ENCODE results near the gene SMG9. TPM values are rescaled to one million over a fixed set of nuclear protein-coding genes. Genes with fewer than 3 reads are reported as not detected.

The SMG9 gene
- total and polyA plus RNA-seq, 2 of the 4 experiments (the other 2 are of a cell fraction) = 4.8 to 24.3 TPM

DNA sequence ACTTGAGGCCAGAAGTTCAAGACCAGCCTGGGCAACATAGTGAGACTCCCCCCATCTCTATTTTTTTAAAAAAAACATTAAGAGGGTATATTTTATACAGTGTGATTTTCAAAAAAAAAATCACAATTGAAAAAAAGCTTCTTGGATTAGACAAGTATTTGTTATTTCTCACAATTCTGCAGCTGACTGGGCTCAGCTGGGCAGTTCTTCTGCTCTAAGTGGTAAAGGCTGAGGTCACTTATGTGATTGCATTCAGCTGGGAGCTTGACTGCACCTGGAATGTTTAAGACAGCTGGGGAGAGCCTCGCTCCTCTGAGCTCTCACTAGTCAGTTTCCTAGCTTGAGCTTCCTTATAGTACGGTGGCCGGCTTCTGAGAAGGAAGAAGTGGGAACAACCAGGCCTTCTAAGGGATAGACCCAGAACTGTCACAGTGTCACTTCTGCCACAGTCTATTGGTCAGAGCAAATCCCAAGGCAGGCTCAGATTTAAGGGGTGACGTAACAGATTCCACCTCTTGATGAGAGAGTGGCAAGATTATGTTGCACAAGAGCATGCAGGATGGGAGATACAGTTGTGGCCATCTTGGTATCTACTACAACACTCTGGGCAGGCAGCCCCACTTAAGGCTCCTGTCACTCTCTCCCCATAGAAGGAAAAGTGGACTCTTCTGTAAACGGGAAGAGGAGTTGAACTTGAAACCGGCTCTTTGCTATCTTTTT lies 58.6 kb downstream of the SMG9 start:
- H3K56ac ChIP-seq (ENCODE audit: extremely low read depth, insufficient read depth, low read length) = no peak overlapping the region
- intact Hi-C loops (cut with micrococcal nuclease) (no loop called here), dilution Hi-C loops (cut with HindIII; ENCODE audit: low sequenced_read_pairs, unreplicated experiment) (no loop called here), in situ Hi-C loops (cut with MboI; ENCODE audit: low sequenced_read_pairs) (no loop called here)
- H3K27me3 ChIP-seq (ENCODE audit: control insufficient read depth, insufficient read depth, low read length) = no peaks in the 10 kb centered on the region; the same call in 1 of the 2 replicates
- H3K4me3 ChIP-seq (ENCODE audit: insufficient read depth, low read depth, low read length) = no peak overlapping the region
- no peak overlapping the region for H2AFZ ChIP-seq (replicated peaks; ENCODE audit: low read length, poor library complexity)
- no peak overlapping the region for H3K14ac ChIP-seq (replicated peaks; ENCODE audit: low read depth, low read length)
- ChIA-PET CTCF (no interaction called here), POLR2A (ENCODE audit: unreplicated experiment) (no interaction called here)
- BruUV-seq (replicated peaks) = no TSS peak
- H2AK5ac ChIP-seq (ENCODE audit: low read depth, low read length) = no peak overlapping the region
- DNase-seq (no peak), ATAC-seq (ENCODE audit: low read depth) (no peak)
- H3K9ac ChIP-seq (ENCODE audit: low read depth, low read length) = no peak overlapping the region
- no peak overlapping the region for H2BK120ac ChIP-seq (ENCODE audit: low read depth, low read length)
- no peak overlapping the region for H3K4me2 ChIP-seq (ENCODE audit: low read depth, low read length)
- H3K79me1 ChIP-seq (ENCODE audit: low read depth in 1 of 2, low read length in 2 of 2) = no peaks in the 10 kb centered on the region
- no peak overlapping the region for H4K5ac ChIP-seq (ENCODE audit: low read depth, low read length)
- H2BK5ac ChIP-seq (ENCODE audit: low read depth, low read length, poor library complexity, severe bottlenecking) = no peak overlapping the region
- H3K18ac ChIP-seq (ENCODE audit: low read depth, low read length) = no peak overlapping the region
- H4K91ac ChIP-seq (ENCODE audit: insufficient read depth, low read depth, low read length) = no peak overlapping the region
- no peak overlapping the region for H3K23ac ChIP-seq (ENCODE audit: low read depth, low read length)
- no peak for TF ChIP-seq RCOR1 (IDR thresholded peaks at IDR 0.05; ENCODE audit: insufficient replicate concordance, low read length)
- TF ChIP-seq CEBPB (IDR thresholded peaks at IDR 0.05; ENCODE audit: low read depth, low read length) = peak; percentile 33; the same call in 1 of the 2 replicates
- H3K9me1 ChIP-seq (ENCODE audit: insufficient read depth, low read length) = peaks cover 4% of the 10 kb centered on the region; the same call in 1 of the 2 replicates
- WGBS, 2 experiments (ENCODE audit: extremely low coverage in 2 of 2, insufficient read length in 1 of 2) = 83% methylated on average over 1 of the region's 6 CpGs; no CpG with 5 or more reads in 1 of the 2 experiments
- H4K20me1 ChIP-seq (ENCODE audit: insufficient read depth, low read length) = no peaks in the 10 kb centered on the region
- H3K27ac ChIP-seq (ENCODE audit: insufficient read depth, low read length) = no peak overlapping the region
- no peak overlapping the region for H2BK15ac ChIP-seq (ENCODE audit: low read depth, low read length)
- H2AK9ac ChIP-seq (replicated peaks; ENCODE audit: low read depth, low read length, poor library complexity) = peak overlapping the region; percentile 44
- peaks cover 18% of the 10 kb centered on the region for H3K9me3 ChIP-seq (ENCODE audit: control insufficient read depth, insufficient read depth, low read length)
- H3K4ac ChIP-seq (ENCODE audit: low read depth, low read length) = no peak overlapping the region
- H3K36me3 ChIP-seq (ENCODE audit: control insufficient read depth, insufficient read depth, low read length) = no peaks in the 10 kb centered on the region
- no peak overlapping the region for H4K8ac ChIP-seq (ENCODE audit: low read depth in 2 of 2, low read length in 2 of 2)
- H3K4me1 ChIP-seq (ENCODE audit: control insufficient read depth, insufficient read depth, low read length) = peaks cover 5% of the 10 kb centered on the region
- no peak overlapping the region for H2BK20ac ChIP-seq (ENCODE audit: low read depth, low read length)
